NB4 (cell line): ENCODE results near the gene EDEM3.

ENCODE experiments used
- POLR2A ChIP-seq: IDR thresholded peaks from 2 replicates; pipeline ENCODE4 v1.6.1; 2011; ENCODE audit warnings: mild to moderate bottlenecking; ENCODE audit not compliant: insufficient read length; ENCODE audit errors: extremely low read depth
- TF ChIP-seq, protein P1 (sequence below): IDR thresholded peaks from one replicate; pipeline ENCODE4 v1.5.1; 2012; ENCODE audit warnings: low read depth, low read length

DNA sequence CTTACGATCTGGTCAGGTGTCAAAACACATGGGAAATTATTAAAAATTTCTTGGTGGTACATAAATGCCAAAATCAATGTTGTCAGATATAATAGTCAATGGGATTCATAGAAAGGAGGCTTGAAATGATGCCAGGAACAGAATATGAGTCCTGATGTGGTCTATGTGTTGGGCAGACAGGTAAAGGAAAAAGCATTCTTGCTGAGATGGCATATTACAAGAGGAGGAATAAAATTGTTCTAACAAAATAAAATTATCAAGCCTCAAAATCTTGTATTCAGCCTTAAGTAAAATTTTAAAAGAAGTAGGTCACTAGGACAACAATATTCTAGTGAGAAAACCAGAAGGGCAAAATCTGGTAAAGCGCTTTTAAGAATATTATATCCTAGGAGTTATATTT, 30.9 kb upstream of the EDEM3 start:
- TF ChIP-seq, protein P1, sequence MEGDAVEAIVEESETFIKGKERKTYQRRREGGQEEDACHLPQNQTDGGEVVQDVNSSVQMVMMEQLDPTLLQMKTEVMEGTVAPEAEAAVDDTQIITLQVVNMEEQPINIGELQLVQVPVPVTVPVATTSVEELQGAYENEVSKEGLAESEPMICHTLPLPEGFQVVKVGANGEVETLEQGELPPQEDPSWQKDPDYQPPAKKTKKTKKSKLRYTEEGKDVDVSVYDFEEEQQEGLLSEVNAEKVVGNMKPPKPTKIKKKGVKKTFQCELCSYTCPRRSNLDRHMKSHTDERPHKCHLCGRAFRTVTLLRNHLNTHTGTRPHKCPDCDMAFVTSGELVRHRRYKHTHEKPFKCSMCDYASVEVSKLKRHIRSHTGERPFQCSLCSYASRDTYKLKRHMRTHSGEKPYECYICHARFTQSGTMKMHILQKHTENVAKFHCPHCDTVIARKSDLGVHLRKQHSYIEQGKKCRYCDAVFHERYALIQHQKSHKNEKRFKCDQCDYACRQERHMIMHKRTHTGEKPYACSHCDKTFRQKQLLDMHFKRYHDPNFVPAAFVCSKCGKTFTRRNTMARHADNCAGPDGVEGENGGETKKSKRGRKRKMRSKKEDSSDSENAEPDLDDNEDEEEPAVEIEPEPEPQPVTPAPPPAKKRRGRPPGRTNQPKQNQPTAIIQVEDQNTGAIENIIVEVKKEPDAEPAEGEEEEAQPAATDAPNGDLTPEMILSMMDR: no peak
- TF ChIP-seq POLR2A: no peak
